ENCODE results near the gene OR56A5. TPM values are rescaled to one million over a fixed set of nuclear protein-coding genes. Genes with fewer than 3 reads are reported as not detected.
"Not testable (repeated sequence)": the region's sequence is repeated elsewhere in the genome, so short reads cannot be mapped to it uniquely, and the experiment has no call there.

OR56A5 gene
- polyA plus RNA-seq, 2 donors, result not detected

DNA sequence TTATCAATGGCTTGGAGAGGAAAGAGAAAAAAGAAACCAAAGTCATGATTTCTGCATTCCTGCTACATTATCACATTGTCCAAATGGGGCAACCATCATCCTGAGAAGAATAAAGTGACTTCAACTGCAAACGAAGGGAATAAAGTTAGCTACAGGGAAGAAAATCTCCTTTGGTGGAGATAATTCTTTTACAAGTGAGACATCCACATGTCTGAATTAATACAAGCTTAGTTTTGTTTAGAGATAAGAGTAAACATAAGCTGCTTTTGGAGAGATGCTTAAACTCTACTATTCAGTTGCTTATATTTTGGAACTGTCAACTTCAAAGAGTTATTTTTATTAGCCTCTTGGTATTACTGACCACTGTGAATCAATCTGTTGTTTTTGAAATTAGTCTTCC lies 18.6 kb upstream of the OR56A5 start, which contains the start of gene OR52L1:
TSS of gene OR52L1 (minus strand) at position 101 of the 400 bp plus-strand sequence. CDS start at position 46, 55 bp downstream.
- Histone ChIP-seq H3K27me3 (ENCODE audit: control insufficient read depth in 1 of 2, insufficient read depth in 2 of 2, low read length in 2 of 2) (no peaks in the 10 kb centered on the region), H3K9me3 (ENCODE audit: control insufficient read depth in 2 of 2, insufficient read depth in 1 of 2, low read depth in 1 of 2, low read length in 1 of 2) (peaks cover 0 to 5% of the 10 kb centered on the region in 2 donors), H3K27ac (ENCODE audit: low read depth in 2 of 2, low read length in 1 of 2) (no peak within 1 kb of the TSS), H3K4me3 (ENCODE audit: low read depth in 1 of 2, low read length in 2 of 2) (no peak within 1 kb of the TSS), H3K4me1 (ENCODE audit: control insufficient read depth in 2 of 2, insufficient read depth in 2 of 2, low read length in 1 of 2) (no peaks in the 10 kb centered on the region), H3K36me3 (ENCODE audit: control insufficient read depth in 2 of 2, insufficient read depth in 2 of 2, low read length in 1 of 2) (no peaks in the 10 kb centered on the region)
- WGBS, 2 donors, result 41 to 65% methylated on average over 1 of the region's 1 CpG

DNA sequence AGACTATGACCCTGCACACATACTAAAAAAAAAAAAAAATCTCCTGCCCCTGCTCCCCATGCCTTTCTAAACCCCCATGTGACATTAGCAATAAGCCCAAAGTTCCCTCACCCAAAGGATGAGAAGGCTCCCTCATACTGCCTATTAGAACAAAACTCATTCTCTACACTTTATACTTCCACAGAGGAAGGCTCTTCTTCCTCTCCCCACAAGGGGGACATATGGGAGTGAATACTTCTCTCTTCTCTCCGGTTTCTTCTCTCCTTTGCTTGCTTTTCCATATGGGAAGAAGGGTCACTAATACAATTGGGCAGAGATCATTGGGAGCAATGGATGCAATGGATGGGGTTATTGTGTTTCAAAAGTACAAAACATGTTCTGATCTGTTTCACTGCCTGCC lies 15.1 kb upstream of the OR56A5 start:
- Histone ChIP-seq H3K9me3 (ENCODE audit: control insufficient read depth in 2 of 2, insufficient read depth in 1 of 2, low read depth in 1 of 2, low read length in 1 of 2) (peaks cover 0 to 7% of the 10 kb centered on the region in 2 donors), H3K27ac (ENCODE audit: low read depth in 2 of 2, low read length in 1 of 2) (no peak overlapping the region), H3K4me3 (ENCODE audit: low read depth in 1 of 2, low read length in 2 of 2) (no peak overlapping the region), H3K27me3 (ENCODE audit: control insufficient read depth in 1 of 2, insufficient read depth in 2 of 2, low read length in 2 of 2) (no peaks in the 10 kb centered on the region), H3K4me1 (ENCODE audit: control insufficient read depth in 2 of 2, insufficient read depth in 2 of 2, low read length in 1 of 2) (no peaks in the 10 kb centered on the region), H3K36me3 (ENCODE audit: control insufficient read depth in 2 of 2, insufficient read depth in 2 of 2, low read length in 1 of 2) (no peaks in the 10 kb centered on the region)
- 35 to 38% methylated on average over 1 of the region's 1 CpG for WGBS, 2 donors

DNA sequence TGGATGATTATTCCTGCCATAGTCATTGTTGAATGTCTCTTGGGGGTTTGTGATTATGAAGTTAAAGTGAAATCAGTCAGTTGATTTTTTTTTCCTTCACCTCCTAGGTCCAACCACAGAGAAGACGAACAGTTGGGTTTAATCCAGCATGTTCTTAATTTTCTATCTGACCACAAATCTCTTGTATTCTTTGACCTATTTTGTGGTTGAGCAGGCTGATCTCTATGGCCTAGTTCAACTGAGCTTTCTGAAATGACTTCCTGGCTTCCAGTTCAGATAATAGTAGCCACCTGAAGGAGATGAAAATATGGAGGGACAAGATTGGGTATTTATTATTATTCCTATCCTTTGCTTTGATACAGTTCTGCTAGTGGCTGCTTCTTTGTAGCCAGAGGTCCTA lies 5.2 kb upstream of the OR56A5 start:
- Histone ChIP-seq H3K27me3 (ENCODE audit: control insufficient read depth in 1 of 2, insufficient read depth in 2 of 2, low read length in 2 of 2) (no peaks in the 10 kb centered on the region), H3K4me3 (ENCODE audit: low read depth in 1 of 2, low read length in 2 of 2) (no peak overlapping the region), H3K9me3 (ENCODE audit: control insufficient read depth in 2 of 2, insufficient read depth in 1 of 2, low read depth in 1 of 2, low read length in 1 of 2) (no peaks in the 10 kb centered on the region), H3K36me3 (ENCODE audit: control insufficient read depth in 2 of 2, insufficient read depth in 2 of 2, low read length in 1 of 2) (no peaks in the 10 kb centered on the region), H3K27ac (ENCODE audit: low read depth in 2 of 2, low read length in 1 of 2) (no peak overlapping the region), H3K4me1 (ENCODE audit: control insufficient read depth in 2 of 2, insufficient read depth in 2 of 2, low read length in 1 of 2) (no peaks in the 10 kb centered on the region)
- WGBS, 2 donors, result 57 to 76% methylated on average over 1 of the region's 1 CpG

DNA sequence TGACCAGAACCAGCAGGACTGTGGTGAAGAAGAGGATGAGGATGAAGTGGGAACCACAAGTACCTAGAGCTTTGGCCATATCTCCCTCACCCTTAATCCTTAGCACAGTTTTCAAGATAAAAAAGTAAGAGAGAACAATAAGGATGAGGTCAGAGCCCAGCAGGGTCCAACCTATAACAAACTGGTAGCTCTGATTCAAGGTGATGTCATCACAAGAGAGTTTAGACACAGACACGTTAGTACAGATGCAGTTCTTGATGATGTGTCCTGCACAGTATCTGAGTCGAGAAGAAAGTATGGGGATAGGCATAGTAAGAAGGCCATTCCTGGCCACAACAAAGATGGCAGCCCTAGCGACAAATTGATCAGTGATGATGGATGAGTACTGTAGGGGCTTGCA lies 586 bp downstream of the OR56A5 start:
- no peaks in the 10 kb centered on the region for H3K27me3 ChIP-seq (ENCODE audit: control insufficient read depth in 1 of 2, insufficient read depth in 2 of 2, low read length in 2 of 2)
- no peak overlapping the region for H3K27ac ChIP-seq (ENCODE audit: low read depth in 2 of 2, low read length in 1 of 2)
- WGBS, 2 donors, result 59 to 61% methylated on average over 3 of the region's 3 CpGs
- H3K36me3 ChIP-seq (ENCODE audit: control insufficient read depth in 2 of 2, insufficient read depth in 2 of 2, low read length in 1 of 2), result no peaks in the 10 kb centered on the region
- H3K4me3 ChIP-seq (ENCODE audit: low read depth in 1 of 2, low read length in 2 of 2), result no peak overlapping the region
- H3K4me1 ChIP-seq (ENCODE audit: control insufficient read depth in 2 of 2, insufficient read depth in 2 of 2, low read length in 1 of 2), result no peaks in the 10 kb centered on the region
- no peaks in the 10 kb centered on the region for H3K9me3 ChIP-seq (ENCODE audit: control insufficient read depth in 2 of 2, insufficient read depth in 1 of 2, low read depth in 1 of 2, low read length in 1 of 2)

DNA sequence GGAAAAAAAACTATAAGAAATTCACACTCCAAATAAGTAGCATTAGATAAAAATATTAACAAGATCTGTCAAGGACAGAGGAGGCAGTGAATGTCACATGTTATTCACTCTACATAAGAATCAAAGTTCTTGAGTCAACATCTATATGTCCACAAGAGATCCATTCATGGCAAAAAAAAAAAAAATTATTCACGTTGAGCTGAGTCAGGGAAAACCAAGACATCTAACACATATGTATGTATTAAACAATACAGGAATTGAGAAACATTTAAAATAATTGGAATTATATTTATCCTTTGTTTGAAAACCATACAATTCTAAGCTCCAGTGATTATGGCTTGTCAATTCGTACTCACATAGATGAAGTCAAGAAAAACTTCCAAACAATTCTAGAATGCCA lies 1.3 kb downstream of the OR56A5 start:
- no peaks in the 10 kb centered on the region for H3K4me1 ChIP-seq (ENCODE audit: control insufficient read depth in 2 of 2, insufficient read depth in 2 of 2, low read length in 1 of 2)
- WGBS, 2 donors, result 58 to 61% methylated on average over 2 of the region's 2 CpGs
- H3K4me3 ChIP-seq (ENCODE audit: low read depth in 1 of 2, low read length in 2 of 2), result no peak overlapping the region
- H3K36me3 ChIP-seq (ENCODE audit: control insufficient read depth in 2 of 2, insufficient read depth in 2 of 2, low read length in 1 of 2), result no peaks in the 10 kb centered on the region
- no peaks in the 10 kb centered on the region for H3K27me3 ChIP-seq (ENCODE audit: control insufficient read depth in 1 of 2, insufficient read depth in 2 of 2, low read length in 2 of 2)
- no peaks in the 10 kb centered on the region for H3K9me3 ChIP-seq (ENCODE audit: control insufficient read depth in 2 of 2, insufficient read depth in 1 of 2, low read depth in 1 of 2, low read length in 1 of 2)
- H3K27ac ChIP-seq (ENCODE audit: low read depth in 2 of 2, low read length in 1 of 2), result no peak overlapping the region

DNA sequence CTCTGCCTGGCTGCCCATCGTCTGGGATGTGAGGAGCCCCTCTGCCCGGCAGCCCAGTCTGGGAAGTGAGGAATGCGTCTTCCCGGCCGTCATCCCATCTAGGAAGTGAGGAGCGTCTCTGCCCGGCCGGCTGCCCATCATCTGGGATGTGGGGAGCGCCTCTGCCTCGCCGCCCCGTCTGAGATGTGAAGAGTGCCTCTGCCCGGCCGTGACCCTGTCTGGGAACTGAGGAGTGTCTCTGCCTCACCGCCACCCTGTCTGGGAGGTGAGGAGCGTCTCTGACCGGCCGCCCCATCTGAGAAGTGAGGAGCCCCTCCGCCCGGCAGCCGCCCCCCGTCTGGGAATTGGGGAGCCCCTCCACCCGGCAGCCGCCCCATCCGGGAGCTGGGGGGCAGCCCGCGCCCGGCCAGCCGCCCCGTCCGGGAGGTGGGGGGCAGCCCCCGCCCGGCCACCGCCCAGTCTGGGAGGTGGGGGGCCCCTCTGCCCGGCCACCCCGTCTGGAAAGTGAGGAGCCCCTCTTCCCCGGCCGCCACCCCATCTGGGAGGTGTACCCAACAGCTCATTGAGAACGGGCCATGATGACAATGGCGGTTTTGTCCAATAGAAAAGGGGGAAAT lies 7.5 kb downstream of the OR56A5 start:
- H3K27ac ChIP-seq (ENCODE audit: low read depth in 2 of 2, low read length in 1 of 2); H3K27me3 ChIP-seq (ENCODE audit: control insufficient read depth in 1 of 2, insufficient read depth in 2 of 2, low read length in 2 of 2); H3K4me3 ChIP-seq (ENCODE audit: low read depth in 1 of 2, low read length in 2 of 2); H3K4me1 ChIP-seq (ENCODE audit: control insufficient read depth in 2 of 2, insufficient read depth in 2 of 2, low read length in 1 of 2); H3K9me3 ChIP-seq (ENCODE audit: control insufficient read depth in 2 of 2, insufficient read depth in 1 of 2, low read depth in 1 of 2, low read length in 1 of 2); H3K36me3 ChIP-seq (ENCODE audit: control insufficient read depth in 2 of 2, insufficient read depth in 2 of 2, low read length in 1 of 2): not testable (repeated sequence)
- 94% methylated on average over 35 to 40 of the region's 40 CpGs for WGBS, 2 donors

DNA sequence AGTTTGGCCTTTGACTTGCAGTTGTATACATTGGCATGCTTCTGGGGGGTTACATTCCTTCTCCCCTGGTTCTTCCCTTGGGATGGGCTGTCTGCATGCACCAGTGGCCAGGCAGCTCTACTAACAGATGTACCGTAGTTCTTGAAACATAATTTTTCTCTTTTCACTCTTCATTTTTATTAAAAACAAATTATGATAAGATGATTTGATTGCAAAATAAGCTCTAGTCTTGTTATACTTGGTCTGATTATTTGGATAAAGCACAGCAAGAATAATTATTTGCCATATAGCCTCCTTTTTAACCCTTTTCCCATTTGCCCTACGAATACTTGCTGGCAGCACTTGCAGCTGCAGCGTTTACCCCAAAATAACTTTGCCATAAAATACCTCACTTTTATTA lies 12.7 kb downstream of the OR56A5 start:
- no peaks in the 10 kb centered on the region for H3K27me3 ChIP-seq (ENCODE audit: control insufficient read depth in 1 of 2, insufficient read depth in 2 of 2, low read length in 2 of 2)
- peaks cover 0 to 3% of the 10 kb centered on the region in 2 donors for H3K9me3 ChIP-seq (ENCODE audit: control insufficient read depth in 2 of 2, insufficient read depth in 1 of 2, low read depth in 1 of 2, low read length in 1 of 2)
- H3K4me1 ChIP-seq (ENCODE audit: control insufficient read depth in 2 of 2, insufficient read depth in 2 of 2, low read length in 1 of 2), result no peaks in the 10 kb centered on the region
- H3K27ac ChIP-seq (ENCODE audit: low read depth in 2 of 2, low read length in 1 of 2), result no peak overlapping the region
- no peak overlapping the region for H3K4me3 ChIP-seq (ENCODE audit: low read depth in 1 of 2, low read length in 2 of 2)
- WGBS, 2 donors, result 74 to 81% methylated on average over 3 of the region's 3 CpGs
- H3K36me3 ChIP-seq (ENCODE audit: control insufficient read depth in 2 of 2, insufficient read depth in 2 of 2, low read length in 1 of 2), result no peaks in the 10 kb centered on the region

DNA sequence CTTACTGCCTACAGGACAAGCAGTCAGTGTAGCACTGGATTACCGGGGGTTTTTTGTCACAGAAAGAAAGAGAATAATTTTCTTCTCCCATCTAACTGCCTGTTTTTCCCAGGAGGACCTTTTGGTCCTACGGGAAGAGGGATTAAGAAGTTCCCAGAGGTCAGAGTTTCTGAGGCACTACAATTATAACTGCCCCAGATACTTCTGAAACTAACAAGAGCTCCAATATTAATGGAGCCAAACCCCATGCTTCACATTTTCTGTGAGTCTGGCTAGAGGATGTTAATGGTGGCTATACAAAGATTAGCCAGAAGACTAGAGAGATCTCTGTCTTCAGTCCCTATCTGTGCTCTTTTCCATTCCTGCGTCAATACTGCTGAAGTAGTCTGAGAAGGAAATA lies 26.3 kb downstream of the OR56A5 start, which contains the start of gene OR56A3:
TSS of gene OR56A3 (plus strand) at position 301 of the 400 bp plus-strand sequence. CDS start 5,096 bp downstream, outside the sequence.
- 65 to 84% methylated on average over 3 of the region's 3 CpGs for WGBS, 2 donors
- Histone ChIP-seq H3K9me3 (ENCODE audit: control insufficient read depth in 2 of 2, insufficient read depth in 1 of 2, low read depth in 1 of 2, low read length in 1 of 2) (peaks cover 0 to 3% of the 10 kb centered on the region in 2 donors), H3K27me3 (ENCODE audit: control insufficient read depth in 1 of 2, insufficient read depth in 2 of 2, low read length in 2 of 2) (no peaks in the 10 kb centered on the region), H3K4me3 (ENCODE audit: low read depth in 1 of 2, low read length in 2 of 2) (no peak within 1 kb of the TSS), H3K27ac (ENCODE audit: low read depth in 2 of 2, low read length in 1 of 2) (no peak within 1 kb of the TSS), H3K4me1 (ENCODE audit: control insufficient read depth in 2 of 2, insufficient read depth in 2 of 2, low read length in 1 of 2) (no peaks in the 10 kb centered on the region), H3K36me3 (ENCODE audit: control insufficient read depth in 2 of 2, insufficient read depth in 2 of 2, low read length in 1 of 2) (no peaks in the 10 kb centered on the region)

DNA sequence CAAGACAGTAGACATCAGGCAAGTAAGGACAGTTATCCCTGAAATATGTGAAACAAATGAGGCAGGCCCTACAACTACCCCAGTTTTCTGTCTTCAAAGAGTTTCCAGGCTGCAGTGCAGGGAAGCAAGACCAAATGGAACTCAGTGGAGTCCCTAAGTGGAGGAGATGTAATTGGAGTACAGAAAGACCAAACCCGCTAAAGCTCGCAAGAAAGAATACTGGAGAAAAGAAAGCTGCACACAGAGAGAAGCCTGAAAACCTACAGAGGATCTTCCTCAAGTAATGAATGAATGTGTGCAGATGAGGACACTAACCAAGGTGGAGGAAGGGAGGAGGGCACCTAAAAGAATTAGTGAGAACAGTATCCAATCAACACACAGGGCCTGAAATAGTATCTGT lies 27.5 kb downstream of the OR56A5 start:
- no peaks in the 10 kb centered on the region for H3K27me3 ChIP-seq (ENCODE audit: control insufficient read depth in 1 of 2, insufficient read depth in 2 of 2, low read length in 2 of 2)
- peaks cover 0 to 3% of the 10 kb centered on the region in 2 donors for H3K9me3 ChIP-seq (ENCODE audit: control insufficient read depth in 2 of 2, insufficient read depth in 1 of 2, low read depth in 1 of 2, low read length in 1 of 2)
- H3K4me3 ChIP-seq (ENCODE audit: low read depth in 1 of 2, low read length in 2 of 2), result no peak overlapping the region
- H3K4me1 ChIP-seq (ENCODE audit: control insufficient read depth in 2 of 2, insufficient read depth in 2 of 2, low read length in 1 of 2), result no peaks in the 10 kb centered on the region
- 93 to 94% methylated on average over 2 of the region's 2 CpGs for WGBS, 2 donors
- H3K36me3 ChIP-seq (ENCODE audit: control insufficient read depth in 2 of 2, insufficient read depth in 2 of 2, low read length in 1 of 2), result no peaks in the 10 kb centered on the region
- no peak overlapping the region for H3K27ac ChIP-seq (ENCODE audit: low read depth in 2 of 2, low read length in 1 of 2)

DNA sequence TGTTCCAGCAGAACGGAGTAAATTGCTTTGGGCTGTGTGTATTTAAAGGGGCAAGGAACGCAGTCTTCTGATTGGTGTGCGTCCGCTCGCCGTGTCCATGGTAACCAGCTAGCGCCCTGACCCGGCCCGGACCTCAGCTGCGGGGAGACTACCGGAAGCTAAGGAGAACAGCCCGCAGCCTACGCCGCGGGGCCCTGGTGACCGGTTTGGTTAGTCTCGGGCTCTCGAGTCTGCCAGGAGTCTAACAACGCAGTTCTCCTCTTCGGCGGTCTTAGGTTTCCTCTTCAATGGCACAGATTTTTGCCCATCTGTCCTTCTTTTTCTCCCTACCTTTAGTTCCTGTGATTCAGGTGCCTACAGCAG lies 29.7 kb downstream of the OR56A5 start:
- WGBS, 2 donors, result 73 to 82% methylated on average over 21 of the region's 21 CpGs
- Histone ChIP-seq H3K27ac (ENCODE audit: low read depth in 2 of 2, low read length in 1 of 2) (no peak overlapping the region), H3K9me3 (ENCODE audit: control insufficient read depth in 2 of 2, insufficient read depth in 1 of 2, low read depth in 1 of 2, low read length in 1 of 2) (peaks cover 0 to 3% of the 10 kb centered on the region in 2 donors), H3K4me1 (ENCODE audit: control insufficient read depth in 2 of 2, insufficient read depth in 2 of 2, low read length in 1 of 2) (no peaks in the 10 kb centered on the region), H3K4me3 (ENCODE audit: low read depth in 1 of 2, low read length in 2 of 2) (no peak overlapping the region), H3K27me3 (ENCODE audit: control insufficient read depth in 1 of 2, insufficient read depth in 2 of 2, low read length in 2 of 2) (no peaks in the 10 kb centered on the region), H3K36me3 (ENCODE audit: control insufficient read depth in 2 of 2, insufficient read depth in 2 of 2, low read length in 1 of 2) (no peaks in the 10 kb centered on the region)
